ENCODE measurements around the gene DIP2C.

DNA sequence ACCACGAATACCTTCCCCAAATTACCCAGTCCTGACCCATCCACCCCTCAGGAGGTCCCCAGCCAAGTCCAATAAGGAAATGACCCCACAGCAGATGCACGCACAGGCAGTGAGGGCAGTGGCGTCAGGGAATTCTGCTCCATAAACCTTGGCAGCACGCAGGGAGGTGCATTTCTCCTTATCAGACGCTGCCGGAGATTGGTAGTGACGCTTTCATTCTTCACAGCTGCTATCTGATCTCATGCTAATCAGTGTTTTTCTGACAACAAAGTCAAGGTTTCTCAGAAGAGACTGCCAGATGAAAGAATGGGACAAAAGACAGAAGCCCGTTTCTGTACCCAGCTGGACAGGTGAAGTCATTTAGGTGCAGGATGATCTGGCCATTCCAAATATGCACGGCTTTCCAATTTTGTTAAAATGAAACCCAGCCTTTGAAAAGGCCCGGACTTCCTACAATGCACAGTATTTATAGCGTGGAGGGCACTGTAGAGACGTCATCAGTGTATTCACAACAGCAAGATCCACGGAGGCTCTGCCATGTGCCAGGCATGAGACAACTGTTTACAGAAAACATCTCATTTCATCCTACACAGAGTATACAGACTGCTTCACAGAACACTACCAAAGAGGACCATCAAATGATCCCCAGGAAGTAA is 35.3 kb downstream of the DIP2C start:
- TF ChIP-seq, protein P1, sequence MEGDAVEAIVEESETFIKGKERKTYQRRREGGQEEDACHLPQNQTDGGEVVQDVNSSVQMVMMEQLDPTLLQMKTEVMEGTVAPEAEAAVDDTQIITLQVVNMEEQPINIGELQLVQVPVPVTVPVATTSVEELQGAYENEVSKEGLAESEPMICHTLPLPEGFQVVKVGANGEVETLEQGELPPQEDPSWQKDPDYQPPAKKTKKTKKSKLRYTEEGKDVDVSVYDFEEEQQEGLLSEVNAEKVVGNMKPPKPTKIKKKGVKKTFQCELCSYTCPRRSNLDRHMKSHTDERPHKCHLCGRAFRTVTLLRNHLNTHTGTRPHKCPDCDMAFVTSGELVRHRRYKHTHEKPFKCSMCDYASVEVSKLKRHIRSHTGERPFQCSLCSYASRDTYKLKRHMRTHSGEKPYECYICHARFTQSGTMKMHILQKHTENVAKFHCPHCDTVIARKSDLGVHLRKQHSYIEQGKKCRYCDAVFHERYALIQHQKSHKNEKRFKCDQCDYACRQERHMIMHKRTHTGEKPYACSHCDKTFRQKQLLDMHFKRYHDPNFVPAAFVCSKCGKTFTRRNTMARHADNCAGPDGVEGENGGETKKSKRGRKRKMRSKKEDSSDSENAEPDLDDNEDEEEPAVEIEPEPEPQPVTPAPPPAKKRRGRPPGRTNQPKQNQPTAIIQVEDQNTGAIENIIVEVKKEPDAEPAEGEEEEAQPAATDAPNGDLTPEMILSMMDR (conservative IDR thresholded peaks at IDR 0.05), result no peak
- TF ChIP-seq ZFX (IDR thresholded peaks at IDR 0.05), result no peak
